H7 (cell line): ENCODE results near the gene RAVER1. TPM values are rescaled to one million over a fixed set of nuclear protein-coding genes. Genes with fewer than 3 reads are reported as not detected.

ENCODE experiments used
- total RNA-seq: library from RNA; depleted of rRNA; stranded (reverse); fragments of >200 nt; shearing (Covaris generic); gene quantifications from 2 replicates; pipeline ENCODE4 v1.2.3, GENCODE V29; 2014; rRNA removed

RAVER1 gene
- total RNA-seq, 1 experiment from 2014 or later: 32.2 TPM

Other genes with a start within 250 kb of the RAVER1 start
- gene SHFL, start 247.2 kb downstream of the RAVER1 start, total RNA-seq: 14.4 and 20.4 TPM in 2 replicates
- 0.15 TPM in 1 of 2 replicates, not detected in the other for gene ANGPTL6, start 230.9 kb downstream of the RAVER1 start, total RNA-seq
- 52.9 and 54.4 TPM in 2 replicates for gene PPAN, start 227.2 kb downstream of the RAVER1 start, total RNA-seq
- 0.87 and 6.2 TPM in 2 replicates for gene P2RY11, start 221.8 kb downstream of the RAVER1 start, total RNA-seq
- 354 and 376 TPM in 2 replicates for gene EIF3G, start 213.6 kb downstream of the RAVER1 start, total RNA-seq
- 128 and 129 TPM in 2 replicates for gene DNMT1, start 138.6 kb downstream of the RAVER1 start, total RNA-seq
- gene S1PR2, start 102.2 kb downstream of the RAVER1 start, total RNA-seq: 7.4 and 8.9 TPM in 2 replicates
- gene MRPL4, start 81.3 kb downstream of the RAVER1 start, total RNA-seq: 148 and 174 TPM in 2 replicates
- 2.8 and 6.1 TPM in 2 replicates for gene ICAM1, start 62.4 kb downstream of the RAVER1 start, total RNA-seq
- 1.7 and 2.4 TPM in 2 replicates for gene ICAM4, start 46.6 kb downstream of the RAVER1 start, total RNA-seq
- gene ICAM5, start 43.6 kb downstream of the RAVER1 start, total RNA-seq: 0.83 and 3.7 TPM in 2 replicates
- gene ZGLP1, start 23.7 kb downstream of the RAVER1 start, total RNA-seq: 0.17 and 0.85 TPM in 2 replicates
- 22.3 and 40.8 TPM in 2 replicates for gene FDX2, start 17.5 kb downstream of the RAVER1 start, total RNA-seq
- 15.2 and 16.1 TPM in 2 replicates for gene ICAM3, start 6.1 kb upstream of the RAVER1 start, total RNA-seq
- 48.0 and 48.3 TPM in 2 replicates for gene TYK2, start 47.0 kb upstream of the RAVER1 start, total RNA-seq
- gene CDC37, start 70.0 kb upstream of the RAVER1 start, total RNA-seq: 226 and 254 TPM in 2 replicates
- gene PDE4A, start 87.0 kb upstream of the RAVER1 start, total RNA-seq: 2.3 and 2.6 TPM in 2 replicates
- gene KEAP1, start 169.8 kb upstream of the RAVER1 start, total RNA-seq: 80.2 and 82.3 TPM in 2 replicates
- gene S1PR5, start 183.9 kb upstream of the RAVER1 start, total RNA-seq: 14.7 and 16.1 TPM in 2 replicates
- 95.6 and 105 TPM in 2 replicates for gene ATG4D, start 210.4 kb upstream of the RAVER1 start, total RNA-seq
- 19.3 and 21.6 TPM in 2 replicates for gene KRI1, start 232.5 kb upstream of the RAVER1 start, total RNA-seq
- gene CDKN2D, start 235.4 kb upstream of the RAVER1 start, total RNA-seq: 4.7 and 5.6 TPM in 2 replicates